NOMO-1 (cell line): ENCODE measurements around the gene BLTP1.

Experiments used
- DNase-seq, 2 experiments: peaks; one replicate each; lab custom pipeline; 2025; ENCODE audit not compliant: unreplicated experiment in 2 of 2; lab: John Stamatoyannopoulos, UW

BLTP1 gene

GRCh38 chr4:122170775-122171174 lies 18.6 kb downstream of the BLTP1 start:
- no peak for DNase-seq

- DNase-seq, result no peak
These were observed 19.2 kb downstream of the BLTP1 start for GRCh38 chr4:122171323-122171722.

GRCh38 chr4:122172266-122172665 lies 20.1 kb downstream of the BLTP1 start:
- no peak for DNase-seq

- no peak for DNase-seq
These were observed 26.8 kb downstream of the BLTP1 start for GRCh38 chr4:122178961-122179360.

- DNase-seq, result no peak
These were observed 43.6 kb downstream of the BLTP1 start for GRCh38 chr4:122195718-122196117.
